NCI-H460 (cell line): ENCODE data around the gene HECTD4. TPM values are rescaled to one million over a fixed set of nuclear protein-coding genes. Genes with fewer than 3 reads are reported as not detected.
"Not testable (repeated sequence)": the region's sequence is repeated elsewhere in the genome, so short reads cannot be mapped to it uniquely, and the experiment has no call there.

ENCODE experiments used
- DNase-seq: peaks from one replicate; pipeline ENCODE4 v3.0.0-alpha.2; 2016; ENCODE audit warnings: low read depth; ENCODE audit errors: extremely low read depth
- total RNA-seq: library from RNA; depleted of rRNA; stranded (reverse); fragments of >200 nt; shearing (Covaris generic); gene quantifications from 2 replicates; pipeline ENCODE4 v1.2.3, GENCODE V29; 2014

The HECTD4 gene
- total RNA-seq, 1 experiment from 2014 or later, result 13.6 TPM

GRCh38 chr12:112408621-112409020, 26.4 kb upstream of the HECTD4 start:
- DNase-seq, result no peak

GRCh38 chr12:112407683-112408082, 25.5 kb upstream of the HECTD4 start:
- DNase-seq, result not testable (repeated sequence)

GRCh38 chr12:112406519-112407488, 24.6 kb upstream of the HECTD4 start:
- DNase-seq, result no peak

- no peak for DNase-seq
Observed at GRCh38 chr12:112401903-112402498, 19.8 kb upstream of the HECTD4 start.

GRCh38 chr12:112401054-112401453, 18.8 kb upstream of the HECTD4 start:
- DNase-seq, result no peak

GRCh38 chr12:112393328-112393727, 11.1 kb upstream of the HECTD4 start:
- no peak for DNase-seq

- DNase-seq, result not testable (repeated sequence)
Observed at GRCh38 chr12:112389922-112390654, 7.9 kb upstream of the HECTD4 start.

GRCh38 chr12:112389228-112389627, 7.0 kb upstream of the HECTD4 start:
- no peak for DNase-seq

- no peak for DNase-seq
Observed at GRCh38 chr12:112386726-112387125, 4.5 kb upstream of the HECTD4 start.

GRCh38 chr12:112382866-112383265, 635 bp upstream of the HECTD4 start:
- DNase-seq, result no peak

GRCh38 chr12:112381406-112381882, 787 bp downstream of the HECTD4 start:
- no peak for DNase-seq

- no peak for DNase-seq
Observed at GRCh38 chr12:112380663-112381405, 1.4 kb downstream of the HECTD4 start.

- DNase-seq, result no peak
Observed at GRCh38 chr12:112375105-112375504, 7.1 kb downstream of the HECTD4 start.

GRCh38 chr12:112374166-112374740, 8.0 kb downstream of the HECTD4 start:
- no peak for DNase-seq

- no peak for DNase-seq
Observed at GRCh38 chr12:112370868-112371510, 11.2 kb downstream of the HECTD4 start.

- DNase-seq, result no peak
Observed at GRCh38 chr12:112370199-112370598, 12.0 kb downstream of the HECTD4 start.

GRCh38 chr12:112368856-112369255, 13.4 kb downstream of the HECTD4 start:
- DNase-seq, result no peak

- no peak for DNase-seq
Observed at GRCh38 chr12:112367965-112368364, 14.3 kb downstream of the HECTD4 start.

- DNase-seq, result no peak
Observed at GRCh38 chr12:112362310-112362709, 19.9 kb downstream of the HECTD4 start.

GRCh38 chr12:112361271-112361670, 21.0 kb downstream of the HECTD4 start:
- no peak for DNase-seq
